Keratinocyte (primary cell): Measurements from ENCODE around the gene MAGI1. TPM values are rescaled to one million over a fixed set of nuclear protein-coding genes. Genes with fewer than 3 reads are reported as not detected.

Experiments used
- DNase-seq: peaks from one replicate; pipeline ENCODE4 v3.0.0-alpha.2; 2011; ENCODE audit warnings: low read depth, missing footprints, low spot score
- FAIRE-seq: peaks from 2 replicates; lab custom pipeline; 2011; peaks lifted over from hg19 to GRCh38; lab: Jason Lieb, UNC
- H2AFZ ChIP-seq: 2 replicates; pipeline ENCODE4 v1.6.0; 2012; ENCODE audit warnings: low read length, control low read depth, inconsistent platforms; ENCODE audit not compliant: control insufficient read depth
- H3K27ac ChIP-seq: 2 replicates; pipeline ENCODE4 v1.5.1; 2011; ENCODE audit warnings: low read length; ENCODE audit not compliant: control insufficient read depth, insufficient read depth
- H3K27me3 ChIP-seq: 3 replicates; pipeline ENCODE4 v1.6.0; 2011; ENCODE audit warnings: low read length; ENCODE audit not compliant: control insufficient read depth, insufficient read depth; ENCODE audit errors: extremely low read depth
- H3K36me3 ChIP-seq, 2 experiments: 2 replicates in 1 of 2; 3 replicates in 1 of 2; pipeline ENCODE4 v1.5.1; 2011; ENCODE audit warnings: low read length in 2 of 2, mild to moderate bottlenecking in 1 of 2; ENCODE audit not compliant: control insufficient read depth in 2 of 2, insufficient read depth in 2 of 2; ENCODE audit errors: extremely low read depth in 1 of 2
- H3K4me1 ChIP-seq: 3 replicates; pipeline ENCODE4 v1.5.1; 2011; ENCODE audit warnings: low read length; ENCODE audit not compliant: control insufficient read depth, insufficient read depth; ENCODE audit errors: extremely low read depth
- H3K4me2 ChIP-seq: 3 replicates; pipeline ENCODE4 v1.6.0; 2011; ENCODE audit warnings: low read depth, low read length; ENCODE audit not compliant: control insufficient read depth, insufficient read depth; ENCODE audit errors: extremely low read depth
- H3K4me3 ChIP-seq, 3 experiments: fragments of 200-600 bp in 1 of 3; sonication (generic) in 1 of 3; 2 replicates in 2 of 3; 3 replicates in 1 of 3; pipeline ENCODE4 v1.5.1; 2011 to 2016; ENCODE audit warnings: low read length in 3 of 3, mild to moderate bottlenecking in 3 of 3, control low read depth in 2 of 3, inconsistent platforms in 1 of 3, low read depth in 1 of 3, mixed read lengths in 1 of 3, mixed run types in 1 of 3, moderate library complexity in 1 of 3; ENCODE audit not compliant: control insufficient read depth in 2 of 3, insufficient read depth in 2 of 3; ENCODE audit errors: extremely low read depth in 1 of 3
- H3K79me2 ChIP-seq: 2 replicates; pipeline ENCODE4 v1.6.0; 2012; ENCODE audit warnings: low read length; ENCODE audit not compliant: control insufficient read depth, insufficient read depth
- H3K9ac ChIP-seq: 3 replicates; pipeline ENCODE4 v1.6.0; 2011; ENCODE audit warnings: low read length; ENCODE audit not compliant: control insufficient read depth, insufficient read depth; ENCODE audit errors: extremely low read depth
- H3K9me1 ChIP-seq: 3 replicates; pipeline ENCODE4 v1.6.0; 2011; ENCODE audit warnings: low read length; ENCODE audit not compliant: control insufficient read depth, insufficient read depth; ENCODE audit errors: extremely low read depth
- H3K9me3 ChIP-seq: 2 replicates; pipeline ENCODE4 v1.5.1; 2012; ENCODE audit warnings: low read depth, low read length; ENCODE audit not compliant: control insufficient read depth
- H4K20me1 ChIP-seq: 3 replicates; pipeline ENCODE4 v1.6.0; 2011; ENCODE audit warnings: low read length; ENCODE audit not compliant: control insufficient read depth, insufficient read depth; ENCODE audit errors: extremely low read depth
- CTCF ChIP-seq, 3 experiments: IDR thresholded peaks in 1 of 3; conservative IDR thresholded peaks in 1 of 3; optimal IDR thresholded peaks in 1 of 3; 2 replicates in 2 of 3; 3 replicates in 1 of 3; pipeline versions ENCODE3 to v1.5.1; 2011; ENCODE audit warnings: low read length in 3 of 3, mild to moderate bottlenecking in 3 of 3, moderate library complexity in 2 of 3, control low read depth in 1 of 3, inconsistent platforms in 1 of 3; ENCODE audit not compliant: insufficient read depth in 2 of 3; ENCODE audit errors: extremely low read depth in 1 of 3
- EZH2 ChIP-seq: IDR thresholded peaks from one replicate; pipeline ENCODE4 v1.6.1; 2012; ENCODE audit warnings: inconsistent platforms, mild to moderate bottlenecking, low read length, moderate library complexity
- dilution Hi-C: fragments of 300-500 bp; cut with MboI; formaldehyde crosslinking; loops from one replicate; pipeline ENCODE4 v1.7.0; 2020; ENCODE audit warnings: low sequenced_read_pairs; ENCODE audit not compliant: extremely low pct_ligation_motif_present
- polyA plus RNA-seq, 5 experiments: library from polyadenylated mRNA; depleted of rRNA in 3 of 5; stranded (reverse) in 3 of 5; stranded (forward) in 1 of 5; unstranded in 1 of 5; fragments of >200 nt; gene quantifications; 1 replicate in 1 of 5; 2 replicates in 3 of 5; 3 replicates in 1 of 5; pipeline versions ENCODE4 v1.2.1 to v1.2.3, GENCODE V29; 2011 to 2012; ENCODE audit warnings: missing spikeins in 2 of 5, low read depth in 1 of 5, low replicate concordance in 1 of 5

Gene MAGI1
- polyA plus RNA-seq, 1 donor (not counting 4 experiments of a cell fraction or from before 2014, with no cell fraction given), result 10.9 TPM

GRCh38 chr3:65999606-66000005 lies 39.1 kb downstream of the MAGI1 start:
- dilution Hi-C loops, result no loop called here
- Histone ChIP-seq H3K79me2 (peaks cover 5% of the 10 kb centered on the region), H3K36me3 (no peaks in the 10 kb centered on the region), H3K9ac (no peak overlapping the region), H3K9me1 (no peaks in the 10 kb centered on the region), H3K9me3 (no peaks in the 10 kb centered on the region), H4K20me1 (no peaks in the 10 kb centered on the region), H3K27me3 (no peaks in the 10 kb centered on the region), H3K4me2 (no peak overlapping the region), H3K4me3 (no peak overlapping the region), H3K27ac (no peak overlapping the region), H2AFZ (no peak overlapping the region), H3K4me1 (peaks cover 31% of the 10 kb centered on the region)
- DNase-seq (no peak), FAIRE-seq (no peak)
- no peak for TF ChIP-seq EZH2
- no peak for TF ChIP-seq CTCF (optimal IDR thresholded peaks at IDR 0.05 in 1 of 3, IDR thresholded peaks at IDR 0.05 in 1 of 3, conservative IDR thresholded peaks at IDR 0.05 in 1 of 3; ENCODE audit: extremely low read depth in 1 of 3, insufficient read depth in 2 of 3, low read length in 3 of 3)

- no peaks in the 10 kb centered on the region for H3K9me1 ChIP-seq
- peaks cover 5% of the 10 kb centered on the region for H3K79me2 ChIP-seq
- peaks cover 33% of the 10 kb centered on the region for H3K4me1 ChIP-seq
- no peak overlapping the region for H2AFZ ChIP-seq
- no peak for TF ChIP-seq CTCF (optimal IDR thresholded peaks at IDR 0.05 in 1 of 3, IDR thresholded peaks at IDR 0.05 in 1 of 3, conservative IDR thresholded peaks at IDR 0.05 in 1 of 3; ENCODE audit: extremely low read depth in 1 of 3, insufficient read depth in 2 of 3, low read length in 3 of 3)
- TF ChIP-seq EZH2, result no peak
- DNase-seq (peak; percentile 89), FAIRE-seq (peak; percentile 96)
- H3K4me3 ChIP-seq, result peak overlapping the region in 2 of 3 experiments; percentile 4 to 12
- peak overlapping the region; percentile 45 for H3K4me2 ChIP-seq
- peak overlapping the region; percentile 48 for H3K9ac ChIP-seq
- no peaks in the 10 kb centered on the region for H3K36me3 ChIP-seq
- dilution Hi-C loops, result no loop called here
- peak overlapping the region; percentile 32 for H3K27ac ChIP-seq
- no peaks in the 10 kb centered on the region for H4K20me1 ChIP-seq
- no peaks in the 10 kb centered on the region for H3K27me3 ChIP-seq
- H3K9me3 ChIP-seq, result no peaks in the 10 kb centered on the region
These were observed 42.1 kb downstream of the MAGI1 start for GRCh38 chr3:65996589-65996988.
